Left ventricle myocardium superior (tissue), 1 donor: ENCODE results near the gene PCDHA3. TPM values are rescaled to one million over a fixed set of nuclear protein-coding genes. Genes with fewer than 3 reads are reported as not detected.
"Not testable (repeated sequence)": the region's sequence is repeated elsewhere in the genome, so short reads cannot be mapped to it uniquely, and the experiment has no call there.

ENCODE experiments used
- ATAC-seq: fragments of 200-7000 bp; cut with Tn5 transposase; one replicate; pipeline ENCODE4 v1.9.1; 2020; ENCODE audit warnings: mild to moderate bottlenecking, moderate library complexity
- DNase-seq: peaks from one replicate; pipeline ENCODE4 v3.0.0-alpha.2; 2020
- intact Hi-C: fragments of 100-400 bp; cut with micrococcal nuclease; formaldehyde crosslinking; loops from one replicate; pipeline ENCODE4 v1.11.0; 2022
- long read RNA-seq: library from polyadenylated mRNA; unstranded; transcript quantifications from one replicate; pipeline ENCODE4 v2.0.0, GENCODE V29; 2021
- total RNA-seq: library from RNA; stranded (reverse); fragmentation: NEBNext Ultra II Directional; extraction: Animal tissue kit (Norgen Biotek cat#: 25700); gene quantifications from one replicate; pipeline ENCODE4 v1.2.1, GENCODE V29; 2021
- donor health status: DM: no; HTN: yes; CAD: no; lungs with severe emphysema.

The PCDHA3 gene
- 0.07 TPM for total RNA-seq
- long read RNA-seq, result 0 reads

DNA sequence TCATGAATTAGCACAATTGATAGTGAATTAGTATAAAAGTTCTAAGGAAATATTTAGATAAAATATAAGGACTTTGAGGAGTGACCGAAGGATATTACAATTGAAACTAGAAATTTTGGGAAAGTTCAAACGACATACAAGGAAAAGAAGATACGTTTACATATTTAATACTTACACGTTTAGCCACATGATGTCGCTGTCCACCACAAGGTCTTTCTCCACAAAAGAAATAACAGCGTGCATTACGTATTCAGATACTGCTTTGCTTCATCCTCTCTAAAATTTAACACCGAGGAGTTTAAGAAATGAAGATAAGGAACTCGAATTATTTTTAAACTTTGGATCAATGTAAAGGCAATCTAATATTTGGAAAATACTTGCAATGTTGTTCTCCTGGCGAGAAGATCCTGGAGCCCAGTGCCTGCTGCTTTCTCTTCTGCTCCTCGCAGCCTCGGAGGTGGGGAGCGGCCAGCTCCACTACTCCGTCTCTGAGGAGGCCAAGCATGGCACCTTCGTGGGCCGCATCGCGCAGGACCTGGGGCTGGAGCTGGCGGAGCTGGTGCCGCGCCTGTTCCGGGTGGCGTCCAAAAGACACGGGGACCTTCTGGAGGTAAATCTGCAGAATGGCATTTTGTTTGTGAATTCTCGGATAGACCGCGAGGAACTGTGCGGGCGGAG, at the start of gene PCDHA3:
Gene PCDHA3 (plus strand): TSS at position 242 of the 678 bp plus-strand sequence.
- no peak for ATAC-seq
- intact Hi-C loops, result no loop called here

DNA sequence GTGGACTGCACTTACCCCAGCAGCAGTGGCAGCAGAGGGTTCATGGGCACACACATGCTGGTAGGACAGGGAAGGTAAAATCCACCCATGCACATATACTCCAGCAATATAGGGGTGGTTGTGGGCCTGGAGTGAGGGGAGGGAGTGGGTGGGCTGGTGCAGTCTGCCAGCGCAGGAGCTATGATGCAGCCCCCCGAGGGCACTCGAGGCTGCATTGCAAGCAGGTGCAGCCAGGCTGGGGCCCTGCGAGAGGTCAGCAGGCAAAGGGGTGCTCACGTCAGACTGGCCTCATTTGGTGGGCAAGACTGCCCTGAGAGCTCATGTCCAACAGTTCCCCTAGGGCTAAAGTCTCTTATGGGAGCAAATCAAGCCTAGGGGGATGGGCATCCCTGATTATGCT, 47.3 kb upstream of the PCDHA3 start:
- ATAC-seq (no peak), DNase-seq (no peak)
- intact Hi-C loops, result no loop called here

More for the DNA sequence above, at the start of gene PCDHA3:
- DNase-seq, result no peak

GRCh38 chr5:140764177-140764973, 36.5 kb upstream of the PCDHA3 start:
- no peak for ATAC-seq
- DNase-seq, result no peak
- intact Hi-C loops, result no loop called here

DNA sequence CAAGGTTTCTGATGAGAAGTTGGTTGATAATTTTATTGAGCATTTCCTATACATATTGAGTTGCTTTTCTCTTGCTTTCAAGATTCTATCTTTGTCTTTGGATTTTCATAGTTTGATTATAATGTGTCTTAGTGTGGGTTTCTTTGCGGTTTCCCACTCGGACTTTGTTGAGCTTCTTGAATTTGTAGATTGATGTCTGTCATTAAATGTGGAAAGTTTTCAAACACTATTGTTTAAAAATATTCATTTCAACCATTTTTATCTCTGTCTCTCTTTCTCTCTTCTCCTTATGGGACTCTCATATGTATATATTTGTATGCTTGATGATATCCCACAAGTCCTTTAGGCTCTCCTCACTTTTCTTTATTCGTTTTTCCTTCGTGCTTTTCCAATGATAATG, 33.4 kb upstream of the PCDHA3 start:
- ATAC-seq, result no peak
- intact Hi-C loops, result no loop called here
- no peak for DNase-seq

DNA sequence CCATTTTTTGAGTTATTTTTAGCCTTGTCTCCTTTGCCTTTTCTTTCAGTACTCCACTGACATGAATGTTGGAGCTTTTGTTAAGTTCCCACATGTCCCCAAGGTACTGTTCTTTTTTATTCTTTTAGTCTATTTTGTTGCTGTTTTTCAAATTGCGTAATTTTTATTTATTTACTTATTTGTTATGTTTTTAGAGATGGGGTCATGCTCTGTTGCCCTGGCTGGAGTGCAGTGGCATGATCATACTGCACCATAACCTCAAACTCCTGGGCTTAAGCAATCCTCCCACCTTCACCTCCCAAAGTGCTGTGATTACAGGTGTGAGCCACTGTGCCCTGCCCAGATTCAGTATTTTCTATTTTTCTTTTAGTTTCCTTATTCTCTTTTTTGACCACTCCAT, 20.3 kb upstream of the PCDHA3 start:
- ATAC-seq (no peak), DNase-seq (no peak)
- intact Hi-C loops, result no loop called here

DNA sequence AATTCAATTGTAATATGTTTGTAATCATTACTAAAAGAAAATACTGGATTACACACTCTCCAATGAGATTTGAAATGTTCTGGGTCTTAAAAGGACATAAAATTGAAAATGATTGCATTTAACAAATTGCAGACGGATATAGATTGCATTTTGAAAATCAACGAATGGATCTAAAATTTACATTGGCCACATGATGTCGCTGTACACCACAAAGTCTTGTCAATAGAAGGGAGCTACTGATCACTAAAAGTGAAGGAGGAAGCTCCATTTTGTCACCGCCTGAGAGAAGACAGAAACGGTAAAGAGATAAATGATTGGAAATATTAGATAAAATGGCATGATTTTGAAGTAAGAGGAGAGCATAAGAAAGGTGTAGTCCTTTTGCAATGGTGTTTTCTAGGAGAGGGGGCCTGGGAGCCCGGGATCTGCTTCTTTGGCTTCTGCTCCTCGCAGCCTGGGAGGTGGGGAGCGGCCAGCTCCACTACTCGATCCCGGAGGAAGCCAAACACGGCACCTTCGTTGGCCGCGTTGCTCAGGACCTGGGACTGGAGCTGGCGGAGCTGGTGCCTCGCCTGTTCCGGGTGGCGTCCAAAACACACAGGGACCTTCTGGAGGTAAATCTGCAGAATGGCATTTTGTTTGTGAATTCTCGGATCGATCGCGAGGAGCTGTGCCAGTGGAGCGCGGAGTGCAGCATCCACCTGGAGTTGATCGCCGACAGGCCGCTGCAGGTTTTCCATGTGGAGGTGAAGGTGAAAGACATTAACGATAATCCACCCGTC, 14.8 kb upstream of the PCDHA3 start, which contains the start of gene PCDHA1:
Gene PCDHA1 (plus strand): TSS at position 236 of the 782 bp plus-strand sequence.
- no peak for ATAC-seq

DNA sequence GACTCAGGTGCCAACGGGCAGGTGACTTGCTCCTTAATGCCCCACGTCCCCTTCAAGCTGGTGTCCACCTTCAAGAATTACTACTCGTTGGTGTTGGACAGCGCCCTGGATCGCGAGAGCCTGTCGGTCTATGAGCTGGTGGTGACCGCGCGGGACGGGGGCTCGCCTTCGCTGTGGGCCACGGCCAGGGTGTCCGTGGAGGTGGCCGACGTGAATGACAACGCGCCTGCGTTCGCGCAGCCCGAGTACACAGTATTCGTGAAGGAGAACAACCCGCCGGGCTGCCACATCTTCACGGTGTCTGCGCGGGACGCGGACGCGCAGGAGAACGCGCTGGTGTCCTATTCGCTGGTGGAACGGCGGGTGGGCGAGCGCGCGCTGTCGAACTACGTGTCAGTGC, 13.4 kb upstream of the PCDHA3 start:
- intact Hi-C loops, DNase-seq: not testable (repeated sequence)

More for the DNA sequence above, 14.8 kb upstream of the PCDHA3 start, which contains the start of gene PCDHA1:
- DNase-seq, result no peak
- intact Hi-C loops, result no loop called here

DNA sequence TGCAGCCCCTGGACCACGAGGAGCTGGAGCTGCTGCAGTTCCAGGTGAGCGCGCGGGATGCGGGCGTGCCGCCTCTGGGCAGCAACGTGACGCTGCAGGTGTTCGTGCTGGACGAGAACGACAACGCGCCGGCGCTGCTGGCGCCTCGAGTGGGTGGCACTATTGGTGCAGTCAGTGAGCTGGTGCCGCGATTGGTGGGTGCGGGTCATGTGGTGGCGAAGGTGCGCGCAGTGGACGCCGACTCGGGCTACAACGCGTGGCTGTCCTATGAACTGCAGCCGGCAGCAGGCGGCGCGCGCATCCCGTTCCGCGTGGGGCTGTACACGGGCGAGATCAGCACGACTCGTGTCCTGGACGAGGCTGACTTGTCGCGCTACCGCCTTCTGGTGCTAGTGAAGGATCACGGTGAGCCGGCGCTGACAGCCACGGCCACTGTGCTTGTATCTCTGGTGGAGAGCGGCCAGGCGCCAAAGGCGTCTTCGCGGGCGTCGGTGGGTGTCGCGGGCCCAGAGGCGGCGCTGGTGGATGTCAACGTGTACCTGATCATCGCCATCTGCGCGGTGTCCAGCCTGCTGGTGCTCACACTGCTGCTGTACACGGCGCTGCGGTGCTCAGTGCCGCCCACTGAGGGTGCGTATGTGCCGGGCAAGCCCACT, 12.9 kb upstream of the PCDHA3 start:
- ATAC-seq, intact Hi-C loops, DNase-seq: not testable (repeated sequence)

More for the DNA sequence above, 13.4 kb upstream of the PCDHA3 start:
- not testable (repeated sequence) for ATAC-seq

DNA sequence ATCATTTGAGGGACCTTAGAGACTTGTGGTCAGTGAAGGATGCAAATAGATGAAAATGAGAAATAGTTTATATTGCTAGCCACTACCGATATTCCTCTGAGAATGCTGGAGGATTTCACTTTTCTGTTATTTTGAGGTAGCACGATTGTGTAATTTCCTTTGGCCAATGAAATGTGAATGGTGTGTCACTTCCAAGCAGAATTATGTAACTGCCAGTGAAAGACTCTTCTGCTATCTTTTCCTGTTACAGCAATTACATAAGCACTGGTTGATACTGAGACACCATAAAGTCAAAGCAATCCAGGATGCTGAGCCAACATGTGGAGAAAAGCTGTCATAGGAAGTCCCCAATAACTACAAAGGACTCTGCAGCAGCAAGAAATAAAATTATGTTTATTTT, 9.8 kb upstream of the PCDHA3 start:
- DNase-seq, result no peak
- no peak for ATAC-seq
- intact Hi-C loops, result no loop called here

GRCh38 chr5:140794595-140795258, 6.1 kb upstream of the PCDHA3 start, which contains the start of gene PCDHA2:
Gene PCDHA2, plus strand, starts transcription at chr5:140794852.
- no peak for ATAC-seq
- intact Hi-C loops, result no loop called here
- no peak for DNase-seq

GRCh38 chr5:140795259-140795641, 5.6 kb upstream of the PCDHA3 start:
- no peak for ATAC-seq
- DNase-seq, result no peak
- intact Hi-C loops, result no loop called here

- DNase-seq, ATAC-seq, intact Hi-C loops: not testable (repeated sequence)
These were observed 4.7 kb upstream of the PCDHA3 start for GRCh38 chr5:140796072-140796717.

GRCh38 chr5:140796718-140797095, 4.2 kb upstream of the PCDHA3 start:
- intact Hi-C loops, result no loop called here
- no peak for DNase-seq
- no peak for ATAC-seq

DNA sequence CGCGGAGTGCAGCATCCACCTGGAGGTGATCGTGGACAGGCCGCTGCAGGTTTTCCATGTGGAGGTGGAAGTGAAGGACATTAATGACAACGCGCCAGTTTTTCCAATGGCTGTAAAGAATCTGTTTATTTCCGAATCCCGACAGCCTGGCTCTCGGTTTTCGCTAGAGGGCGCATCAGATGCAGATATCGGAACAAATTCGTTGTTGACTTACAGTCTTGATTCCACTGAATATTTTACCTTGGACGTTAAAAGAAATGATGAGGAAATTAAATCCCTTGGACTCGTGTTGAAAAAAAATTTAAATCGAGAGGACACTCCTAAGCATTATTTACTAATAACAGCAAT, 611 bp downstream of the PCDHA3 start:
- ATAC-seq, result no peak
- no peak for DNase-seq

DNA sequence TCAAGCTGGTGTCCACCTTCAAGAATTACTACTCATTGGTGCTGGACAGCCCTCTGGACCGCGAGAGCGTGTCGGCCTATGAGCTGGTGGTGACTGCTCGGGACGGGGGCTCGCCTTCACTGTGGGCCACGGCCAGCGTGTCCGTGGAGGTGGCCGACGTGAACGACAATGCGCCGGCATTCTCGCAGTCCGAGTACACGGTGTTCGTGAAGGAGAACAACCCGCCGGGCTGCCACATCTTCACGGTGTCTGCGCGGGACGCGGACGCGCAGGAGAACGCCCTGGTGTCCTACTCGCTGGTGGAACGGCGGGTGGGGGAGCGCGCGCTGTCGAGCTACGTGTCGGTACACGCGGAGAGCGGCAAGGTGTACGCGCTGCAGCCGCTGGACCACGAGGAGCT, 1.5 kb downstream of the PCDHA3 start:
- intact Hi-C loops, ATAC-seq, DNase-seq: not testable (repeated sequence)

More for the DNA sequence above, 611 bp downstream of the PCDHA3 start:
- intact Hi-C loops, result no loop called here

- ATAC-seq, result no peak
- intact Hi-C loops, result no loop called here
- no peak for DNase-seq
These were observed 2.0 kb downstream of the PCDHA3 start for GRCh38 chr5:140802781-140803271.

GRCh38 chr5:140806834-140807775, 6.2 kb downstream of the PCDHA3 start, which contains the start of gene PCDHA4:
Gene PCDHA4, plus strand, starts transcription at chr5:140807068.
- intact Hi-C loops, result no loop called here
- DNase-seq, result peak; percentile 37
- peak; percentile 42 for ATAC-seq
